Measurements from ENCODE around the gene ANKRD10. TPM values are rescaled to one million over a fixed set of nuclear protein-coding genes. Genes with fewer than 3 reads are reported as not detected.

The ANKRD10 gene
- 188 and 212 TPM in 2 replicates for total RNA-seq (ENCODE audit: low replicate concordance)

DNA sequence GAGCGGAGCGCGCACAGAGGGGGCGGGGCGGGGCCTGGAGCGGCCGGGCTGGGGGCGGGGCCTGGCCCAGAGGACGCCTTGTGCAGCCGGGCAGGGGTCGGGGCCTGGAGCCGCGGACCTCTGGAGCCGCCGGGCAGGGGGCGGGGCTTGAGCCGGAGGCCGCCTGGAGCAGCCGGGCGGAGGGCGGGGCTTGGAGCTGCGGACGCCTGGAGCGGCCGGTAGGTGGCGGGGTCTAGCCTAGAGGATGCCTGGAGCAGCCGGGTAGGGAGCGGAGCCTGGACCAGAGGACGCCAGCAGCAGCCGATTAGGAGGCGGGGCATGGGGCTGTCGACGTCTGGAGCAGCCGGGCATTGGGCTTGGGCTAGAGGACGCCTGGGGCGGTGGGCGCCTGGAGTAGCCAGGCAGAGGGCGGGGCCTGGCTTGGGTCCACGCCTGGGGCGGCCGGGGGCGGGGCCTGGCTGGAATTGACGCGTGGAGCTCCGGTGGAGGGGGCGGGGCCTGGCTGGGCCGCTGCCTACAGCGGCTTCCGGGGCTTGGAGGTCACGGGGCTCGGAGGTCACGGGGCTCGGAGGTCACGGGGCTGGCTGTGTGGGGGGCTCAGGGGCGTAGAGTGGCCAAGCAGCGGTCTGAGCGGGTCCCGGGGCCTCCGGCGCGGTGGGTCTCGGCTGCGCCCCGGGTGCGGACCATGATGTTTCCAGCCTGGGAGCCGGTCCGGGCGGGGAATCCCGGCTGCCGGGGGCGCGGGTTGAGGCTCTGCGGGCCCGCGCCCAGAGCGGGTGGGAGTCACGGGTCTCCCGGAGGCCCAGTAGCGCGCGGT lies at the start of gene ANKRD10:
Gene ANKRD10, minus strand, starts transcription at position 13 of the 817 bp plus-strand sequence. CDS start 135 bp downstream, outside the sequence.
- Histone ChIP-seq H3K9me3 (ENCODE audit: low read depth) (no peaks in the 10 kb centered on the region), H3K36me3 (no peaks in the 10 kb centered on the region), H3K4me3 (peak within 1 kb of the TSS; percentile 93), H4K20me1 (ENCODE audit: low read depth) (peaks cover 39% of the 10 kb centered on the region), H3K27me3 (no peaks in the 10 kb centered on the region), H3K4me1 (peaks cover 18% of the 10 kb centered on the region), H3K9ac (peak within 1 kb of the TSS; percentile 96), H3K79me2 (ENCODE audit: low read depth) (peaks cover 51% of the 10 kb centered on the region), H3K4me2 (peak within 1 kb of the TSS; percentile 88), H3K27ac (peak within 1 kb of the TSS; percentile 96), H3F3A (ENCODE audit: low read depth) (peaks cover 14% of the 10 kb centered on the region), H2AFZ (replicated peaks) (peak within 1 kb of the TSS; percentile 81)
- Mint-ChIP-seq H3K4me3 (peak within 1 kb of the TSS; percentile 94), H3K36me3 (peaks cover 7% of the 10 kb centered on the region), H3K4me1 (peaks cover 37% of the 10 kb centered on the region), H3K9me3 (no peaks in the 10 kb centered on the region), H3K27ac (peak within 1 kb of the TSS; percentile 87), H3K27me3 (ENCODE audit: insufficient read depth, low read depth) (peaks cover 3% of the 10 kb centered on the region)
- TF ChIP-seq, protein P1, sequence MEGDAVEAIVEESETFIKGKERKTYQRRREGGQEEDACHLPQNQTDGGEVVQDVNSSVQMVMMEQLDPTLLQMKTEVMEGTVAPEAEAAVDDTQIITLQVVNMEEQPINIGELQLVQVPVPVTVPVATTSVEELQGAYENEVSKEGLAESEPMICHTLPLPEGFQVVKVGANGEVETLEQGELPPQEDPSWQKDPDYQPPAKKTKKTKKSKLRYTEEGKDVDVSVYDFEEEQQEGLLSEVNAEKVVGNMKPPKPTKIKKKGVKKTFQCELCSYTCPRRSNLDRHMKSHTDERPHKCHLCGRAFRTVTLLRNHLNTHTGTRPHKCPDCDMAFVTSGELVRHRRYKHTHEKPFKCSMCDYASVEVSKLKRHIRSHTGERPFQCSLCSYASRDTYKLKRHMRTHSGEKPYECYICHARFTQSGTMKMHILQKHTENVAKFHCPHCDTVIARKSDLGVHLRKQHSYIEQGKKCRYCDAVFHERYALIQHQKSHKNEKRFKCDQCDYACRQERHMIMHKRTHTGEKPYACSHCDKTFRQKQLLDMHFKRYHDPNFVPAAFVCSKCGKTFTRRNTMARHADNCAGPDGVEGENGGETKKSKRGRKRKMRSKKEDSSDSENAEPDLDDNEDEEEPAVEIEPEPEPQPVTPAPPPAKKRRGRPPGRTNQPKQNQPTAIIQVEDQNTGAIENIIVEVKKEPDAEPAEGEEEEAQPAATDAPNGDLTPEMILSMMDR (IDR thresholded peaks at IDR 0.05) = peak; percentile 87
- TF ChIP-seq EZH2phosphoT487 (IDR thresholded peaks at IDR 0.05) (no peak), EZH2 (IDR thresholded peaks at IDR 0.05) (no peak)
- peak; percentile 100 for DNase-seq (ENCODE audit: low spot score)

GRCh38 chr13:110964229-110965037 lies 49.6 kb upstream of the ANKRD10 start:
- TF ChIP-seq EZH2 (IDR thresholded peaks at IDR 0.05) (no peak), EZH2phosphoT487 (IDR thresholded peaks at IDR 0.05) (no peak)
- TF ChIP-seq, protein P1 (IDR thresholded peaks at IDR 0.05) = no peak
- no peak overlapping the region for H3K4me3 Mint-ChIP-seq
- peaks cover 8% of the 10 kb centered on the region for H3K4me1 Mint-ChIP-seq
- Histone ChIP-seq H2AFZ (replicated peaks) (no peak overlapping the region), H3K27ac (no peak overlapping the region), H3K9ac (no peak overlapping the region), H3F3A (ENCODE audit: low read depth) (no peaks in the 10 kb centered on the region), H3K79me2 (ENCODE audit: low read depth) (no peaks in the 10 kb centered on the region), H3K4me1 (no peaks in the 10 kb centered on the region), H3K4me2 (no peak overlapping the region), H3K9me3 (ENCODE audit: low read depth) (no peaks in the 10 kb centered on the region), H3K4me3 (no peak overlapping the region), H3K36me3 (no peaks in the 10 kb centered on the region), H3K27me3 (no peaks in the 10 kb centered on the region), H4K20me1 (ENCODE audit: low read depth) (no peaks in the 10 kb centered on the region)
- H3K27me3 Mint-ChIP-seq (ENCODE audit: insufficient read depth, low read depth) = peaks cover 9% of the 10 kb centered on the region
- no peaks in the 10 kb centered on the region for H3K36me3 Mint-ChIP-seq
- DNase-seq (ENCODE audit: low spot score) = no peak
- peaks cover 14% of the 10 kb centered on the region for H3K9me3 Mint-ChIP-seq
- no peak overlapping the region for H3K27ac Mint-ChIP-seq

- Histone ChIP-seq H4K20me1 (ENCODE audit: low read depth) (no peaks in the 10 kb centered on the region), H3K4me1 (no peaks in the 10 kb centered on the region), H3K27me3 (no peaks in the 10 kb centered on the region), H3K27ac (no peak overlapping the region), H3K36me3 (no peaks in the 10 kb centered on the region), H3K4me2 (no peak overlapping the region), H3K79me2 (ENCODE audit: low read depth) (no peaks in the 10 kb centered on the region), H3K4me3 (no peak overlapping the region), H3K9ac (no peak overlapping the region), H2AFZ (replicated peaks) (no peak overlapping the region), H3K9me3 (ENCODE audit: low read depth) (no peaks in the 10 kb centered on the region), H3F3A (ENCODE audit: low read depth) (no peaks in the 10 kb centered on the region)
- no peak overlapping the region for H3K4me3 Mint-ChIP-seq
- H3K9me3 Mint-ChIP-seq = peaks cover 14% of the 10 kb centered on the region
- H3K4me1 Mint-ChIP-seq = peaks cover 8% of the 10 kb centered on the region
- no peaks in the 10 kb centered on the region for H3K36me3 Mint-ChIP-seq
- H3K27ac Mint-ChIP-seq = no peak overlapping the region
- no peak for DNase-seq (ENCODE audit: low spot score)
- H3K27me3 Mint-ChIP-seq (ENCODE audit: insufficient read depth, low read depth) = peaks cover 9% of the 10 kb centered on the region
- TF ChIP-seq EZH2phosphoT487 (IDR thresholded peaks at IDR 0.05) = no peak
- TF ChIP-seq, protein P1 (IDR thresholded peaks at IDR 0.05) = no peak
- no peak for TF ChIP-seq EZH2 (IDR thresholded peaks at IDR 0.05)
Observed at GRCh38 chr13:110963554-110963970, 48.7 kb upstream of the ANKRD10 start.
